GM20431 (cell line): ENCODE measurements around the gene KLF15.

Experiments used
- in situ Hi-C: fragments of 300-500 bp; cut with MseI, MboI; formaldehyde crosslinking; loops from one replicate; pipeline ENCODE4 v1.15.0; 2020; ENCODE audit warnings: low sequenced_read_pairs; ENCODE audit not compliant: unreplicated experiment

Gene KLF15

DNA sequence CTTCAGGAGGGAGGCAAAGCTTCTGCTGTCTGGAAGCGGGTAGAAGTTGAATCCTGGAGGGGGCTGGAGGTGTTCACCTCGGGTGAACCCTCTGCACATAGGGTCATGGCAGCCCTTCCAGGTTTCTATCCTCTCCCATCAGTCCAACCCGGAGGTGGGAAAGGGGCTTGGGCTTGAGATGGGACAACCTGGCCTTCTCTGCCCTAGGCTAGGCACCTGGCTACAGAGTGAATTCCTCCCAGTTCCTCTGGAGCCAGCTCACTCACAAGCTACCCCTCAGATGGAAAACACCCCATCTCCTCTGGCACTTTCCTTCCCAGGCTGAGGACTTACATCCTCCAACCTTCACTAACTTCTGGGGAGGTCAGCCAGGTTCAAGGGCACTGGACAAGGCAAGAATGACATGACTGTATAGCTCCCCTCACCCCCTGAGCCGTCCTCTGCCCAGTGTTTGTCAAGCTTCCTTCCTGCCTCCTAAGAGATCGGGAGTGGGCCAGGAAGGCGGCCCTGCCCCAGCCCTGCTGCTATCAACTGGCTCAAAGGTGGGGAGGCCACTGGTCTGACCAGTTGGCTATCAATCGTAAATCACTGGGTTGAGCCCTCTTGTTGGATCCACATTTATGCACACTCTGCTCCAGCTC, 45.8 kb downstream of the KLF15 start:
- in situ Hi-C loops: no loop called here

DNA sequence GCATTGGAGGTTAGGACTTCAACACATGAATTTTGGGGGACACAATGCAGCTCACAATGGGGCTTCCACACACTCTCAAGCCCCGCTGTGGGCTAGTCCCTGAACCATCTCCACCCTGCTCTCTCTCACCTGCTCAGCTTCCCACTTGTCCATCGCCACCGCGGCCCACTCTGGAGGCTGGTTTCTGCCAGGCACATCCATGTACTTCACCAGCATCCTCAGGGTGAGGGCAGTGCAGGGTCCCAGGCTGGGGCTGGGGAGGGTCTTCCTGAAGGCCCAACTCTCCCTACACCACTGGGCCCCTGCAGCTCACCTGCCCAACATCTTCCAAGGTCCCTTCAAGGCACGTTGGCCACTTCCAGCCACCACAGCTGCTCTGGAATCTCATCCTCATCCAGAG, 46.4 kb downstream of the KLF15 start:
- in situ Hi-C loops: no loop called here

DNA sequence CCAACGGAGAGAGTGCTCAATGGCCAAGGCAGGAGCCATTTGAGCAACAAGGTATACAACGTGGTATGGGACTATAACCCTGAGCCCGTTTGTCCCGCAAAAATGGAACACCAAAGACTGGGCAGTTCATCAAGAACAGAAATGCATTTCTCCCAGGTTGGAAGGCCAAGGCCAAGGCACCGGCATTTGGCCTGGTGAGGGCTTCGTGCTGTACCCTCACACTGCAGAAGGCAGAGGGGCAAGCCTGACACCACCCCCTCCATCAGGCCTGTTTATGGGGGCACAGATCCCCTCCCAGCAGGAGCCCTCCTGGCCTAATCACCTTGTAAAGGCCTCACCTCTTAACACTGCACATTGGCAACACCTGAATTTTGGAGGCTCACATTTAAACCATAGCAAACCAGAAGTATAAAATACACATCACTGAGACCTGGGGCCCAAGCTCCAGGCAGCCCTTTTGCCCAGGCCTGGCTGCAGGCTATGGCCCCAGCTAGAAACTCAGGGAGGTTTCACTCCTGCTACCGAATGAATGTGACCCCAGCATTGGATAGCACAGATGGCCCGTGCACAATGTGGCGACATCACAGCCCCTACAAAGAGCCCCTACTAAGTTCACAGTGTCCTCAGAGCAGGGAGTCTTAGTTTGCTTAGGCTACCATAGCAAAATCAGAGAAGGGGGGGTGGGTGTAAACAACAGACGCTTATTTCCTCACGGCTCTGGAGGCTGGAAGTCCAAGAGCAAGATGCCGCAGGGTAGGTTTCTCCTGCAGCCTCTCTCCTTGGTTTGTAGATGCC, 47.1 kb downstream of the KLF15 start:
- in situ Hi-C loops: no loop called here

DNA sequence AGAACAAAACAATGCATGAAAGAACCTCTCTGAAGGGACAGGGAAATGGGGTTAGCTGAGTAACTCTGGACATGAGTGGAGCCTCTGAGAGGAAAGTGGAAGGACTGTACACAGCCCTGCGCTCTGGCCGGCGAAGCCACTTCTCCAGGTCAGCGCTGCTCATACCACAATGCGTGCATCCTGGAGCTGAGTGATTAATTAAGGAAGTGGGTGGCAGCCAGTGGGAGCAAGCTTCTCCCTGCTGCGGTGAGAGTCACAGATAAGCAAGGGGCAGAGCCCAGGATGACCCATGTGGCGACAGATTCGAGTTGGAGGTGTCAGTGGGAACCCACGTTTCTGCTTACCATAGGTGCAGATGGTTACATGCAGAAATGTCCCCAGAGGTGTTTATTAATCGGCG, 48.0 kb downstream of the KLF15 start:
- in situ Hi-C loops: no loop called here

DNA sequence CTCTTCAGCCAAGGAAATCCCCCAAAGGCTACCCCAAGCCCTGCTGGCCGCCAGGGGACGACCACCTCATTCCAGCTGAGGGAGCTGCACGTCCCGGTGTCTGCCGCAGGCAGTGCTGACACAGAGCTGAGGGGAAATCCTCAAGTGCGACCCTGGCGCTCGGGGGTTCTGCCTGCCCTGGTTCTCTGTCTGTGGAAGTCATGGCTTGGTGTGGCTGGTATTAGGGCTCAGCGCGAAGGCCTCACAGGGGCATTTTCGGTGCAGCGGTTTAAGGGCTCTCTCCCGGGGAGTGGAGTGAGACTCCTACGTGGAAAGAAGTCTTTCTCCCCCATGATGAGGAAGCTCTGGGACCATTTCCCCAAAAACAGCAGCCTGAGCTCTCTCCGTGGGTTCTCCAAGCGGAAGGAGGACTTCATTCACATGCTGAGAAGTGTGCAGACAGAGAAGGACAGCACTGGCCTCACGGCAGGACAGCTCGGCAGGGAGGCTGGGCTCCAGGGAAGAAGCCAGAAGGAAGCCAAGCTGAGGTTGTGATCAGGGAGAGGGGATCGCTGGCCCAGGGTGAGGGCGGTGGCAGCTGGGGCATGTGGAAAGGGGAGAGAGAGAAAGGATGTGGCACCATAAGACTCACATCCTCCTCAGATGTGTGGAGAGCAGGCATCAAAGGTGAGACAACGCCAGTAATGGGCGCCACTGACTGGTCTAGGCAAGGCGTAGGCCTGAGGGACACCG, 48.6 kb downstream of the KLF15 start:
- in situ Hi-C loops: no loop called here

DNA sequence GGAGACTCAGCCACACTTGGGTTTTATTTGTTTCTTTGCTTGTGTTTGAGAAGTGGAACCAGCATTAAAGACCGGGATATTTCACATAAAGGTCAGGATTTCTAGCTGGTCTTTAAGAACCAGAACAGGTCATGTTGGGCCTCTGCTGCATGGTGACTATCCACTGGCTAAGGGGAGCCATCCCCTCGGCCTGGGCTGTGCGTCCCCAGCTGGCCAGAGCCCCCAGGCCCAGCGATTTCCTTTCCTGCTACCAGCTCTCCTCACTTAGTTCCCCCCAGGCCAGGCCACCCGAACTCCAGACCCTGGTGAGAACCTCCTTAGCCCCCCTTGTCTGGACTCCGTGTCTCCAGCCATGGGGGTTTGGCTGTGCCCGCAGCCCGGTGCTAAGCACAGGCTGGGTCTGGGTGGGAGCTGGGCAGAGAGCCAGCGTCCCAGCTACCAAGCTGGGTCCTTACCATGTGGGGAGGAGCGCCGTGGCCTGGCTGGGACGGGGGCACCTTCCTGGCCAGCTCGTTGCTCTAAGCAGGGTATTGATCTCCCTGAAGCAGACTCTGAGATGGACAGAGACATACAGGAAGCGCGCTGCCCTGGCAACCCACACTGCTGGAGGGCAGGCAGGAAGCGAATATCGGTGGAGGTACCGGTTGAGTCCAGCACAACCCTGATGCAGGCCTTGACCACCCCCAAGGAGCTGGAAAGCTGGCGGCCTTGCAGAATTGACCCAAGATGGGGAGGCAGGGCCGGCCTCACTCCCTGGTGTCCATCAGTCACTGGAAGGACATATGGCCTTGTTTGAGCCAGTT, 49.4 kb downstream of the KLF15 start:
- in situ Hi-C loops: no loop called here

DNA sequence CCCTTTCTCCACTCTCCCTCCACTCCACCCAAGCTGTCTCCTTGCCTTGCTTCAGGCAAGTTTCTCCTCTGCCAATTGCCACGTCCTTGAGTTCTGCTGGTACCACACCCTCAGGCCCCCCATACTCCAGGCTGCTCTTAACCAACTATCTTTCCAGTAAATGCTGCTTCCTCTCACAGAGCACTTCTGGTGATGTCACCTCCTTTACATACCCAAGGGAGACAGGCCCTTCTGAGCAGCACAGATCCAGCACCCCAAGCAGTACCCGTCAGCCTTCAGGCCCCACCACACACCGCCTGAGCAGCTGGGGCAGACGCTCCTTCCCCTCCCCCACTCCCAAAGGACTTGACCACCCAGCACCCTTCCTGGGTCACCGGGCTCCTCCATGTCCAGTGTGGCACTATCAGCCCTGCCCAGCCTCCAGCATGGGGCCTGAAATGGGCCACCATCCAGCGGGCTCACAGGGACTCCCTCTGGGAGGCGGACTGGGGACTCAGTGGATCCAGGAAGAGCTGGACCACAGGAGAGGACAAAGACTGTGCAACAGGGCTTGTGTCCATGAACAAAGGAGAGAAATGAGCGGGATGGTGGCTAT, 50.2 kb downstream of the KLF15 start:
- in situ Hi-C loops: no loop called here

DNA sequence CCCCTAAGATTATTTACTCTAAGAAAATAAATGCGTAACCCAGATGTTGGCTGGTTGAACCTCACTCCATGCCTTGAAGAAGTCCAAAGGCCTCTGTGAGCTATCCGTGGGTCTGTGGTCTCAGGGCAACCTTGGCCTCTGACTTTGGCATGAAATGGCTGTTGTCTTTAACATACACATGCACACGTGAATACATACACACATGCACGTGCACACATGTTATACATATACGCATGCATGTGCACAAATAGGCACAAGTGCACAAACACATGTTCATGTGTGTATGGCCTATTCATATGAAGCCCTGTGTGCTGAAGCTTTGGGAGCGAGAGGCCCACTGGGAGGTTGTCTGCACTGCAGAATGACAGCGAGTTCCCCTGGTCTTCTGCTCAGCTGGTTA, 50.8 kb downstream of the KLF15 start:
- in situ Hi-C loops: no loop called here

DNA sequence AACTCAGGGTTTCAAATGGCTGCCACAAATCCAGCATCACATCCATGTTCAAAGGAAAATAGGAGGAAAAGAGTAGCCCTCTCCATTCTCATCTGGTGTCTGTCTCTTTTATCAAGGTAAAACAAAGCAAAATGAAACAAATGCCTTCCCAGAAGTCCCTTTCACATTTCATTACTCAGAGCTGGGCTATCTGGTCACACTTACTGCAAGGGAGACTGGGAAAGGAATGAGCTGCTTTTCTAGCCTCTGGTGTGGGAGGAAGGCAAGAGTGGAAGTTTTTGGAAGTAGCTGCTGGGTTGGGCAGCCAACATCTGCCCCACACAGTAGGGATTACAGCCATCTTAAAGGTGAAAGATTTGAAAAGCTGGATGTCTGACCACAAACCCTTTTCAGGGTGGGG, 51.8 kb downstream of the KLF15 start:
- in situ Hi-C loops: no loop called here

DNA sequence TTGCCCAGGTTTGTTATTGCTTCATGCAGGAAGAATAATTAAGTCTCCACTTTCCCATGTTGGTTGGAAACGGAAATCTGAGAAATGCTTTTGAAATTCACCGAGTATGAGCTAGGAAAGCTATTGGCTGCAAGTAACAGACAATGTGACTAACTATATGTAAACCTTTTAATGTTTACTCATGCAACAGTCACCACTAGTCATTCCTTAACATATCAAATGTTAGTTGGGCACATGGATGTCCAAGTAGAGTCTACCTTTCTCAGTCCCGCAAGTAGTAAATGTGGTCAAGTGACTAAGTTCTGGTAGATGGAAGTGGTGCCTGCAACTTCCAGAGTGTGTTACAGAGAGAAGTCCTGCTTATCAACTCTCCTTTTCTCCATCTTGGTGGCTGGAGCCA, 52.5 kb downstream of the KLF15 start:
- in situ Hi-C loops: no loop called here

DNA sequence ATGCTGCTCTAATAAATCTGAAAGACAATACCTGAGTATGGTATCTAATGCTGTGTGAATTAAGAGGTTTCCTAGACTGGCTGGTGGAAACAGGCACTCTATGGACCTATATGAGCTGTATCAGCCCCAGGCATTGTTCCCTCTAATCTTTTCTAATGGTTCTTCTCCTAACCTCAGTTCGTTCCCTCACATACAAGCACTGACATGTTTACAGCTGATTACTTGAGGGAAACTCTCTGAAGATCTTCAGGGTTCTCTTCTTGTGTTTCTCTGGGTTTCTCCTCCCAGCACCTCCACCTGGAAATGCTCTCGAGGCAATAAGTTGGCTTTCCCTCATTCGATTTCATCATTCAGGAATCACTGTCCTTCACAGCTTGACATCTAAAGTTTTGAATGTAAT, 52.9 kb downstream of the KLF15 start:
- in situ Hi-C loops: no loop called here

DNA sequence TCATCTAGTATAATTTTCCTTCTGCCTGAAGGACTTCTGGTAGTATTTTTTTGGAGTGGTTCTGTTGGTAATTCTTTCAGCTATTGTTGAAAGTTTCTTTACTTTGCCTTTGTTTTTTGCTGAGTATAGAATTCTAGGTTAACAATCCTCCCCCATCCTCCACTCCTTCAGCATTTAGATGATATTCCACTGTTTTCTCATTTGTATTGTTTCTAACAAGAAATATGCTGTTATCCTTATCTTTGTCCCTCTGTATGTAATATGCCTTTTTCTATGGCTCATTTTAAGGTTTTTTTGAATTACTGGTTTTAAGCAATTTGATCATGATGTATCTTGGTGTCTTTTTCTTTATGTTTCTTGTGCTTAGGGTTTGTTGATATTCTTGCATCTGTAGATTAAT, 53.9 kb downstream of the KLF15 start:
- in situ Hi-C loops: no loop called here

DNA sequence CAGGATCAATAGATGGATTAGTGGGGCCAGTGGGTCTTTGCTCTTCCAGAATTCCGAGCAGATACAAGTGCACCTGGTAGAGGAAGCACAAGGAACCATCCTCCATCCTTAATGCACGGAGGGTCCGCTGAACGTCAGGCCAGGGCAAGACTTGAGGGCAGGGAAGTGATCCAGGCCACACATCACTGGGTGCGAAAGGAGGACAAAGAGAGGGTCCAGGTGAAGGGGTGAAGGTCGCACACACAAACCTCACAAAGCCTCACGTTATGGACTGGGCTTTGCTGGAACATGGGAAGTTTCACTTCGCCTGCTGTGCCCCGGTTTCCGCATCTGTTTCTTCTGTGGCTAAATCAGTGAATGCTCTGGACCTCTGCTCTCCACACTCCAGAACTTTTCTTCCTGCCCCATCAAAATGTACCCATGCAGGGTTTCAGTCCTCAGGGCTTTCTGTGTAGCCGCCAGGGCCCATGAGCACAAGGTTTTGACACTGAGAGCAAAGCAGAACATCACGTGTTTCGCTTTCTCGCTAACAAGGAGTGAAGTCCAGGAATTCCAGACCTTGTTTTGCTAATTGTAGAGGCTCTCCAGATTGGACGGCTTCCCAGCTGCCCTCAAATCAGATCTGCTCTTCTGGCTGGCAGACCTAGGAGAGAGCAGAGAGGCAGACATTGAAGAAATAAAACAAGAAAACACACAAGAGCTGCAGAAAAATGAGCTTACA, 56.3 kb downstream of the KLF15 start:
- in situ Hi-C loops: no loop called here

DNA sequence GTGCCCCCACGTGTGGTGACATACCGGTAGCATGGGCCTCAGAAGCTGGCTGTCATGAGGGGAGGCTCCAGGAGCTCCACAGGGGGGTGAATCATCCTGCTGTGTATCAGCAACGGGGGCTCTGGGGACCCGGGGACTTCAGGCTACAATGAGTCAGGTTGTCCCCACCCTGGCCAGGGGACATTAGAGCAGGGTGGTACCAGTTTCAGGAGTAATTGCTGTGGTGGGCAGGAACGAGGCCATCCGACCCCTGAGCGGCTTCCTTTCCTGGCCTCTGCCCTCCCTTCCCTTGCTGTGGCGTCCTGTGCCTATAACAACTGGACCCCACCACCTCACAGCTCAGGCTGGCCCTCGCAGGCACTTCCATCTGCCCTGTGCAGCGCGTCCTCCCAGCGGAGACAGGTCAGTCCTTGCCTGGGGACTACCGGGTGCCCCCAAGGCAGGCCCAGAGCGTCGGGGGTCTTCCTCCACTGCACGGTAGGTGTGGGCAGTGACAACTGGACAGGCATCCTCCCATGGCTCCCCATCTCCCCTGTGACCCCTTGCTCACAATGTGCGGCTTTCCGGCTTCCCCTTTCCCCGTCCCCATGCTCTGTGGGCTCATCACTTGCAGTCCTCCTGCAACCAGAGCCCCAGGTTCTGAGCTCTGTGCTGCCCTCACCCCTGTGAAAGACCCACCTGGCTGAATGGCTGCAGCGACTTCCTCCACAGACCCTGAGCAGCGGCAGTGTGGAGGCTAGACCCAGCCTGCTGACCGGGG, 57.0 kb downstream of the KLF15 start:
- in situ Hi-C loops: no loop called here

DNA sequence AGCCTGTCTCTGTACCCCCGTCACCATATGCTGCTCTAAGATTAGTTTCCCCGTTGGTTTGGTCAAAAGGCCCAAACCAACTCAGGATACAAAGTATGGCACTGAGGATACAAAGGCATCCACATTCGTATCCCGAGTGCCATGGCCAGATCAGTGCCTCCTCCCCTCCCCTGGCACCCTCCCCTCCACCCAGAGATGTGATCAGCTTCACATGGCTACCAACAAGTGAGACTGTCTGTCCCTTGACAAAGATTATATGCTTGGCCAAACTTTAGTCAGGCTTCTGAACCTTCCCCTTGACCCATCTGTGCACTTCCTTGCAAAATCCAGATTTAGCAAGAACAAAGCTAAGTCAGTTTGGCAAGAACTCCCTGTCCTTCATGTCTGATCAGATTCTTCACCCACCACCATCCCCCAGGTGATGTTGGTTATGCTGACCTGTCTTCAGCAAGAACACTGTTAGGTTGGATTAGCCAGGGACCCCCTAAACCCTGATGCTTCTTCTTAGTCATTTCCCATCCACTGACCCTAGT, 61.7 kb downstream of the KLF15 start:
- in situ Hi-C loops: no loop called here

DNA sequence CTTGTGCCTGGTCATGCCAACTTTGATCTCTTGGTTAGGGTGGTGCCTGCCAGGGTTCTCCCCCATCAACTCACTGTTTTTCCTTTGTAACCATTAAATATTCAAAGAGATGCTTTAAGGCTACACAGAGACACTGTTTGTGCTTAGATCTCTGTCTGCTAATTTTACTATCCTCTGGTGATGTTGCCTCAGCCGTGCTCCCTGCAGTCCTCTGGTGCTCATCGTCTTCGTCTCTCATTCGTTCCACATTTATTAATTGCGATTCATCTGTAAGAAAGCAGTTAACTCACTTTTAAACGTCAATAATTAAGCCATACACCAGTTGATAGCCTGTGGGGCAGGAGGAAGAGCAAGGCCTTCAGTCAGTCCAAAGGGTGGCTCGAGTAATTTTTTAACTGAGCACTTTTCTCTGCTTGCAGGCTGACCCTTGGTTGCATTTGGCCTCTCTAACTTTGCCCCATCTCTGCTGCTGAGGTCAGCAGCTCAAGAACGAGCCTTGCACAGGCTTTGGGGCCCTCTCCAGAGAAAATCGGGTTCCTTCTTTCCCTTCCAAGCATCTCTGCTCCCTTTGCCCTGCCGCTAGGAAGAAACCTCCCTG, 62.9 kb downstream of the KLF15 start:
- in situ Hi-C loops: no loop called here

DNA sequence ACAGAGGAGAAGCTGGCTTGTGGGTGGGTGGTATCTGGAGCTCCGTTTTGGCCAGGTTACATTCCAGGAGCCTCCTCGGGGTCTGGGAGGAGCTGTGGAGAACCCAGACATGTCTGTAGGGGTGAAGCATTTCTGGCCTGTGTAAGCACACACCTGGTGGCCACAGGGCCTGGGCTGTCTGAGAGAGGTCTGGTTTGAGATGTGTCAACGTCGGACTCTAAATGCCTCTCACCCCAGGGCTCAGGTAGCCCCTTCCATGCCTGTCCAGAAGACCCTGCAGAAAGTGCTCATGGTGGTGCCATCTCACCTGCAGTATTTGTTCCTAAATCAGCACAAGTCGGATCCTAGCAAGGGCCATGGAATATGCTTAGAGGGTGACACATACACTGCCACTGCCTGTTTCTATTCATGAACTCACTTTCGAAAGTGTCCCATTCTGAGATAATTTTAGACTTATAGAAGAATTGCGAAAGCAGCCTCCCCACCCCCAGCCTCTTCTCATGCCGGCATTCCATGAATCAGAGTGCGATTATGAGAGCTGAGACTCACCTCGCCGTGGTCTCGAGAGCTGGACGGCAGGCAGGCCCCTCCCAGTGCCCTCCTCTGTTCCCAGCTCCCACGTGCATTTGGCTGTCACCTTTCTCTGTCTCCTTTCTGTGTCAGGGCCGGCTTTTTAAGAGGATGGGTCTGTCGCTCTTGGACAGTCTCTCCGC, 63.7 kb downstream of the KLF15 start:
- in situ Hi-C loops: no loop called here
